IMR-90 (cell line): ENCODE results near the gene AFDN. TPM values are rescaled to one million over a fixed set of nuclear protein-coding genes. Genes with fewer than 3 reads are reported as not detected.

Source experiments
- ATAC-seq: fragments of 200-7000 bp; cut with Tn5 transposase; 2 replicates; pipeline ENCODE4 v1.9.1; 2020; ENCODE audit warnings: low read depth, mild to moderate bottlenecking, moderate library complexity
- BruUV-seq: library from RNA; stranded (reverse); fragments of 400-500 nt; replicated peaks from 2 replicates; lab custom pipeline; 2021; lab: Mats Ljungman, UMichigan
- CTCF ChIA-PET: fragments of 300-600 bp; formaldehyde crosslinking; extraction: SDS; loops from one replicate; lab custom pipeline; 2021; ENCODE audit warnings: antibody characterized with exemption; lab: Yijun Ruan, JAX
- POLR2A ChIA-PET: fragments of 300-600 bp; sonication (Branson Sonifier 250); formaldehyde crosslinking; loops from one replicate; lab custom pipeline; 2022; ENCODE audit warnings: antibody characterized with exemption; ENCODE audit not compliant: unreplicated experiment; lab: Charles Lee
- DNase-seq: peaks from one replicate; pipeline ENCODE4 v3.0.0; 2013
- H2AFZ ChIP-seq: replicated peaks from 2 replicates; pipeline ENCODE3; 2013; ENCODE audit warnings: low read length, mild to moderate bottlenecking; ENCODE audit not compliant: poor library complexity
- H2AK5ac ChIP-seq: 2 replicates; pipeline ENCODE4 v1.6.1; 2013; ENCODE audit warnings: low read depth, low read length, inconsistent platforms
- H2AK9ac ChIP-seq: replicated peaks from 2 replicates; pipeline ENCODE3; 2013; ENCODE audit warnings: mild to moderate bottlenecking, low read depth, low read length, moderate library complexity; ENCODE audit not compliant: poor library complexity
- H2BK120ac ChIP-seq: 2 replicates; pipeline ENCODE4 v1.6.1; 2013; ENCODE audit warnings: low read depth, low read length, inconsistent platforms
- H2BK15ac ChIP-seq: 3 replicates; pipeline ENCODE4 v1.6.1; 2013; ENCODE audit warnings: low read depth, low read length, inconsistent platforms
- H2BK20ac ChIP-seq: 2 replicates; pipeline ENCODE4 v1.6.1; 2013; ENCODE audit warnings: low read depth, mild to moderate bottlenecking, inconsistent platforms, low read length, moderate library complexity
- H2BK5ac ChIP-seq: 2 replicates; pipeline ENCODE4 v1.6.1; 2013; ENCODE audit warnings: mild to moderate bottlenecking, low read depth, low read length, inconsistent platforms; ENCODE audit not compliant: poor library complexity, severe bottlenecking
- H3K14ac ChIP-seq: replicated peaks from 2 replicates; pipeline ENCODE4 v1.6.1; 2013; ENCODE audit warnings: low read depth, low read length, inconsistent platforms
- H3K18ac ChIP-seq: 2 replicates; pipeline ENCODE4 v1.6.1; 2013; ENCODE audit warnings: low read depth, low read length, control low read depth
- H3K23ac ChIP-seq: 2 replicates; pipeline ENCODE4 v1.6.1; 2013; ENCODE audit warnings: low read depth, low read length, inconsistent platforms
- H3K27ac ChIP-seq: 2 replicates; pipeline ENCODE4 v1.5.1; 2013; ENCODE audit warnings: mild to moderate bottlenecking, control low read depth, low read length; ENCODE audit not compliant: insufficient read depth
- H3K27me3 ChIP-seq: 2 replicates; pipeline ENCODE4 v1.6.1; 2013; ENCODE audit warnings: low read length; ENCODE audit not compliant: control insufficient read depth, insufficient read depth
- H3K36me3 ChIP-seq: 2 replicates; pipeline ENCODE4 v1.6.1; 2013; ENCODE audit warnings: low read length, mixed read lengths; ENCODE audit not compliant: control insufficient read depth, insufficient read depth
- H3K4ac ChIP-seq: 2 replicates; pipeline ENCODE4 v1.6.1; 2013; ENCODE audit warnings: low read depth, low read length, inconsistent platforms
- H3K4me1 ChIP-seq: 2 replicates; pipeline ENCODE4 v1.6.1; 2013; ENCODE audit warnings: low read length, mixed read lengths; ENCODE audit not compliant: control insufficient read depth, insufficient read depth
- H3K4me2 ChIP-seq: 2 replicates; pipeline ENCODE4 v1.6.1; 2013; ENCODE audit warnings: low read depth, mild to moderate bottlenecking, control low read depth, low read length, moderate library complexity
- H3K4me3 ChIP-seq: 2 replicates; pipeline ENCODE4 v1.5.1; 2013; ENCODE audit warnings: low read depth, mild to moderate bottlenecking, control low read depth, low read length, moderate library complexity; ENCODE audit not compliant: insufficient read depth
- H3K56ac ChIP-seq: 2 replicates; pipeline ENCODE4 v1.6.1; 2013; ENCODE audit warnings: low read length, inconsistent platforms; ENCODE audit not compliant: insufficient read depth; ENCODE audit errors: extremely low read depth
- H3K79me1 ChIP-seq, 2 experiments: 2 replicates each; pipeline ENCODE4 v1.6.1; 2013; ENCODE audit warnings: low read length in 2 of 2, inconsistent platforms in 1 of 2, low read depth in 1 of 2
- H3K9ac ChIP-seq: 2 replicates; pipeline ENCODE4 v1.6.1; 2013; ENCODE audit warnings: low read depth, low read length, control low read depth
- H3K9me1 ChIP-seq: 2 replicates; pipeline ENCODE4 v1.6.1; 2013; ENCODE audit warnings: low read length, inconsistent platforms; ENCODE audit not compliant: insufficient read depth
- H3K9me3 ChIP-seq: 2 replicates; pipeline ENCODE4 v1.6.1; 2013; ENCODE audit warnings: low read length; ENCODE audit not compliant: control insufficient read depth, insufficient read depth
- H4K20me1 ChIP-seq: 2 replicates; pipeline ENCODE4 v1.6.1; 2013; ENCODE audit warnings: low read length, inconsistent platforms; ENCODE audit not compliant: insufficient read depth
- H4K5ac ChIP-seq: 2 replicates; pipeline ENCODE4 v1.6.1; 2013; ENCODE audit warnings: mild to moderate bottlenecking, low read depth, low read length, control low read depth
- H4K8ac ChIP-seq, 2 experiments: 2 replicates each; pipeline ENCODE4 v1.6.1; 2013; ENCODE audit warnings: low read depth in 2 of 2, low read length in 2 of 2, control low read depth in 1 of 2, inconsistent platforms in 1 of 2
- H4K91ac ChIP-seq: 2 replicates; pipeline ENCODE4 v1.6.1; 2013; ENCODE audit warnings: low read depth, low read length, inconsistent platforms; ENCODE audit not compliant: insufficient read depth
- BHLHE40 ChIP-seq: fragments of 150-350 bp; IDR thresholded peaks from 2 replicates; pipeline ENCODE4 v1.6.1; 2016; ENCODE audit warnings: mild to moderate bottlenecking, low read depth, low read length
- CEBPB ChIP-seq: IDR thresholded peaks from 2 replicates; pipeline ENCODE4 v1.6.1; 2012; ENCODE audit warnings: low read depth, low read length, improper control_type of control experiment
- CHD1 ChIP-seq: IDR thresholded peaks from 2 replicates; pipeline ENCODE4 v1.6.1; 2012; ENCODE audit warnings: low read depth, low read length, improper control_type of control experiment
- POLR2A ChIP-seq: IDR thresholded peaks from 2 replicates; pipeline ENCODE4 v1.6.1; 2012; ENCODE audit warnings: mild to moderate bottlenecking, low read depth, low read length
- SMC3 ChIP-seq: fragments of 150-350 bp; IDR thresholded peaks from 2 replicates; pipeline ENCODE4 v1.6.1; 2016; ENCODE audit warnings: low read depth, mild to moderate bottlenecking, antibody characterized with exemption, low read length, moderate library complexity
- USF2 ChIP-seq: fragments of 150-350 bp; IDR thresholded peaks from 2 replicates; pipeline ENCODE4 v1.6.1; 2017; ENCODE audit warnings: mild to moderate bottlenecking, antibody characterized with exemption, low read length, low read depth
- WGBS, 2 experiments: methylation state at CpG; one replicate each; pipeline versions ENCODE4 v1.1.5 to v1.1.7; 2013; ENCODE audit warnings: missing lambda C conversion rate in 2 of 2; ENCODE audit not compliant: insufficient read length in 1 of 2; ENCODE audit errors: extremely low coverage in 2 of 2; 5-methylcytosine and 5-hydroxymethylcytosine counted together
- dilution Hi-C: fragments of 300-500 bp; cut with HindIII; formaldehyde crosslinking; loops from one replicate; pipeline ENCODE4 v1.14.3; 2018; ENCODE audit warnings: low sequenced_read_pairs; ENCODE audit not compliant: unreplicated experiment
- in situ Hi-C: fragments of 300-500 bp; cut with MboI; formaldehyde crosslinking; loops from 3 replicates; pipeline ENCODE4 v1.14.3; 2019; ENCODE audit warnings: low sequenced_read_pairs, inconsistent platforms, mixed read lengths
- intact Hi-C: fragments of 100-400 bp; cut with micrococcal nuclease; formaldehyde crosslinking; loops from 2 replicates; pipeline ENCODE4 v1.10.0; 2022
- polyA plus RNA-seq, 3 experiments: library from polyadenylated mRNA; depleted of rRNA; stranded (reverse); fragments of >200 nt; gene quantifications; 2 replicates each; pipeline ENCODE4 v1.2.3, GENCODE V29; 2012; ENCODE audit warnings: low replicate concordance in 1 of 3
- total RNA-seq: library from RNA; depleted of rRNA; stranded (reverse); fragments of >200 nt; gene quantifications from 2 replicates; pipeline ENCODE4 v1.2.3, GENCODE V29; 2012

The AFDN gene
- total and polyA plus RNA-seq, 2 of the 4 experiments (the other 2 are of a cell fraction): 11.6 to 20.8 TPM

- H2BK120ac ChIP-seq: no peak overlapping the region
- H2AK5ac ChIP-seq: no peak overlapping the region
- no peaks in the 10 kb centered on the region for H3K27me3 ChIP-seq
- no peak overlapping the region for H2AK9ac ChIP-seq
- no peak overlapping the region for H3K27ac ChIP-seq
- H2BK15ac ChIP-seq: no peak overlapping the region
- H2BK20ac ChIP-seq: no peak overlapping the region
- H3K14ac ChIP-seq: no peak overlapping the region
- intact Hi-C loops (no loop called here), in situ Hi-C loops (no loop called here), dilution Hi-C loops (no loop called here)
- H3K4me3 ChIP-seq: no peak overlapping the region
- no peak overlapping the region for H3K9ac ChIP-seq
- no peak for DNase-seq
- BruUV-seq: no TSS peak
- no CpG with 5 or more reads among the region's 3 CpGs for WGBS, 2 experiments
- TF ChIP-seq USF2: no peak
- no peak for TF ChIP-seq CEBPB
- TF ChIP-seq SMC3: no peak
- TF ChIP-seq POLR2A: no peak
- no peak for TF ChIP-seq BHLHE40
- TF ChIP-seq CHD1: no peak
- H2AFZ ChIP-seq: no peak overlapping the region
- H3K4me1 ChIP-seq: no peaks in the 10 kb centered on the region
- no peak for ATAC-seq
- H3K4me2 ChIP-seq: no peak overlapping the region
- no peak overlapping the region for H3K4ac ChIP-seq
- H3K9me1 ChIP-seq: no peaks in the 10 kb centered on the region
- H3K23ac ChIP-seq: no peak overlapping the region
- ChIA-PET CTCF (no interaction called here), POLR2A (no interaction called here)
- H4K8ac ChIP-seq: no peak overlapping the region
- H3K18ac ChIP-seq: no peak overlapping the region
- H3K9me3 ChIP-seq: no peaks in the 10 kb centered on the region
- H3K79me1 ChIP-seq: no peaks in the 10 kb centered on the region
- H3K56ac ChIP-seq: no peak overlapping the region
- H3K36me3 ChIP-seq: no peaks in the 10 kb centered on the region
- H4K91ac ChIP-seq: no peak overlapping the region
- H4K20me1 ChIP-seq: no peaks in the 10 kb centered on the region
- H4K5ac ChIP-seq: no peak overlapping the region
- H2BK5ac ChIP-seq: no peak overlapping the region
These were observed 19.0 kb upstream of the AFDN start for GRCh38 chr6:167807756-167808155.
